ENCODE measurements around the gene IQSEC2.

Gene IQSEC2

DNA sequence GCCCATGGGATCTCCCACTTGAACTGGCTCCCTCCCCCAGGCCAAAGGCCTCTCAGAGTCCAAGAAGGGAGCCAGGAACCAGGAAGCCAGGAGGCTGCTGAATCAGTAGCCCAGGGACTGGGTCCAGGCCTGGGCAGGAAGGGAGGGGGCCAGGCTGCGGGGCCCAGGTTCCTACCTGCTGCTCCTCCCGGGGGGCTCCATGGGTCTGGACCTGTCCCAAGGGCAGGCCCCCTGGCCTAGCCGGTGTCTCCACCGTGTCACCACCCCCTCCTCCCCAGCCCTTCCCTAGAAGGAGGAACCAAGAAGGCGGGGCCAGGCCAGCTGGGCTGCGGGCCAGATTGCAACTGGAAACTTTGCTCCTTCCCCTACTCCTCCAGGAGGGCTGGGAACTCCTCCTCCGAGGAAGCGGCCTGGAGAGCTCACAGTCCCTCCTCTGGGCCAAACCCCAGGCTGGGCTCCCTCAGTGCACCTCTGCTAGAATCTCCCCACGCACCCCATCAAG lies at the start of gene IQSEC2:
Gene IQSEC2, minus strand, starts transcription at position 264 of the 502 bp plus-strand sequence.
- DNase-seq, result no peak

- no peak for DNase-seq
These were observed 48.9 kb upstream of the IQSEC2 start for GRCh38 chrX:53330331-53330730.

DNA sequence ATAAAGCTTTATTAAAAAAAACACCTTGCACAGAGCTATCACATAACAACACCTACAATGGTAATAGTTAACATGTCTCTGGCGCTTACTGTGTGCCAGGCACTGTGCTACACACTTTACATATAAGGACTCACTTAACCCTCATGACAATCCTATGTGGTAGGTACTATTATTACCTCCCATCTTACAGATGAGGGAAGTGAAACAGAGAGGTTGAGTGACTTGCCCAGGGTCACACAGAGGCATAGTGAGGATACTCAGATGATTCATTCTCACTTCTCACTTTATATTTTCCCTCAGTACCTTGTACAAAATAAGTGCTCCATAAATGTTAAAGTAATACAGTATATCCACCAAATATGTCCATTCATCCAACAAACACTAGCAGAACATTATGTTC lies 43.4 kb upstream of the IQSEC2 start:
- no peak for DNase-seq

- no peak for DNase-seq
These were observed 42.7 kb upstream of the IQSEC2 start for GRCh38 chrX:53324085-53324484.

GRCh38 chrX:53323196-53323595 lies 41.8 kb upstream of the IQSEC2 start:
- no peak for DNase-seq

- DNase-seq, result no peak
These were observed 40.6 kb upstream of the IQSEC2 start for GRCh38 chrX:53321943-53322497.

GRCh38 chrX:53321230-53321942 lies 40.0 kb upstream of the IQSEC2 start:
- no peak for DNase-seq

GRCh38 chrX:53320543-53321229 lies 39.3 kb upstream of the IQSEC2 start:
- DNase-seq, result no peak

- no peak for DNase-seq
These were observed 38.5 kb upstream of the IQSEC2 start for GRCh38 chrX:53319614-53320542.

DNA sequence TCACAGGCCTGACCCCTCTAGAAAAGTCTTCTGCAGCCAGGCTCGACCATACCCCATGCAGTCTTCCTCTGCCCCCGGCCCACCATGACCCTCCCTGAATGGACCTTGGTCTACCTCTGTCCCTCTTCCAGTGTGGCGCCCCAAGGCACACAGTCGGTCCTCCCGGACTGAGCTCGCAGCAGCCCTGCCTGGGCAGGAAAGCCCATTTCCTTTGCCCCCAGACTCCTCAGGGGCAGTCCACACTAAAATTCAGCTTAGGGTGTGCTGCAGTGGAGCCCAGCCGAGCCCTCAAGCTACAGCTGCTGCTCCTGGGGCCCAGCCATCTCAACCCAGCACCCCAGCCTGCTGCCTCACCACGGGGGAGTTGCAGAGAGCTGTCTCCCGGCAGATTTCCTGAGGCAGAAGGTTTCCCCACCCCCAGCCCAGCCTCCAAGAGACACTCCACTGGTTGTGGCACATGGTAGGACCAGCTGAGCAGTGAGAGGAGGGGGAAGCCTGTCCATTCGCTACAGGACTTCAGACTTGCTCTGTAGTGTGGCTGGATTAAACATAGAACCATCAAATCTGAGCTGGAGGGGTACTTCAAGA lies 37.5 kb upstream of the IQSEC2 start:
- no peak for DNase-seq

DNA sequence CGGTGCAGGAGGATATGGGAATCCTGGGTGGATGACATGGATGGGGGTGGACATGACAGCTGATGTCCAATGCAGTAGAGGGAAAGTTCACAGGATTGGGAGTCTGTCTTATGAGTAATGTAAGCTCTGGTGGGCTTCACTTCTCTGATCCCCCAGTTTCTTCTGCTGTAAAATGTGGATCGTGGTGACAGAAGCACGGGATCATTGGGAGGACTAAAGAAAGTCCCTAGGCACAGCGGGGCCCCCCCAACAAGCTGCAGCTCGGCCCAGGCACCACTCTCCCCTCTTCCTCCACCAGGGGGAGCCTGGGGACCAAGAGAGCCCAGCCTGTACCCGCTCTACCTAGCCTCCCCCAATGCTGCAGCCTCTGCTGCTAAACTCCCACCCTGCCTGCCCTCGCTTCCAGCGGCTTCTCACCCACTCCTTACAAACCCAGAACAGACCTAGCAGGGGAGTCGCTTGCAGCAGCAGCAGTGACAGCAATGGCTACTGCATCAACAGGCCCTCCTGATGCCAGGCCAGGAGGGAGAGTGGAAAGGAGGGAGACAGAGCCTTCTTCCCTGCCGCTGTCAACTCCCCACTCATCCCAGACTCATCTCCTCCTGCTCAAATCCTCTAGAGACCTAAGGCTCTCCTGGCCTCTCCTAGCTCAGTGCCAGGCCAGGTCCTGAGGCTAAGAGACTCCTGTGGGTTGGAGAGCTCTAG lies 36.1 kb upstream of the IQSEC2 start:
- peak; percentile 32 for DNase-seq

GRCh38 chrX:53316860-53317237 lies 35.5 kb upstream of the IQSEC2 start:
- DNase-seq, result no peak

DNA sequence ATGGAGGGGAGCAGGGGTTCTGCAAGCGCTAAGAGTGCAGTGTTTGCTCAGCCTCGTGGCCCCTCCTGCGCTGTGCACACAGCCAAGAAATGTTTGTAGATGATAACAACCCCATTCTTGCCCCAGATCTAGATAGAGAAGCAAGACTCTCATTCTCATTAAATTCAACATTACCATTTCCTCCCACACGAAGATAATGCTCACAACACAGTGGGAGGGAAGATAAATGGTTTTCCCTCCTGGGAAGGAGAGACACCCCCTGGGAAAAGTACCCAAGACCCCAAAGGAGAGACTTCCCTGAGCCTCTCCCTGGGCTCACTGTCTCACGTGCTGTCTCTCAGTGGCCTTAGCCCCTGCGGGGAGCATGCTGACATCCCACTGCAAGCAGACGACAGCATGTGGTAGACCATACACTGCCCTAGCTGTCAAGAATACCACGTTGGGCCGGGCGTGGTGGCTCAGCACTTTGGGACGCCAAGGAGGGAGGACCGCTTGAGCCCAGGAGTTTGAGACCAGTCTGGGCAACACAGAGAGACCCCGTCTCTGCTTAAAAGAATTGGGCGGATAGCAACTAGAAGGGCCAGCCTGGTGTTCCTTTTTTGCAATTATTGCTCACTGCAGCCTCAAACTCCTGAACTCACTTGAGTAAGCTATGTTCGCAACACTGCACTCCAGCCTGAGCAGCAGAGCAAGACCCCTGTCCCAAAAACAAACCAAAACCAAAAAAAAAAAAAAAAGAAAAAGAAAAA lies 34.9 kb upstream of the IQSEC2 start:
- DNase-seq, result no peak

GRCh38 chrX:53313728-53314105 lies 32.3 kb upstream of the IQSEC2 start:
- DNase-seq, result no peak

GRCh38 chrX:53312946-53313727 lies 31.8 kb upstream of the IQSEC2 start:
- peak; percentile 42 for DNase-seq

- DNase-seq, result no peak
These were observed 28.5 kb upstream of the IQSEC2 start for GRCh38 chrX:53309837-53310236.

GRCh38 chrX:53308836-53309235 lies 27.5 kb upstream of the IQSEC2 start:
- no peak for DNase-seq

- DNase-seq, result no peak
These were observed 24.9 kb upstream of the IQSEC2 start for GRCh38 chrX:53305996-53306937.

All from NCI-H1092 (cell line).